Fibroblast of lung (primary cell): ENCODE data around the gene AFF2.

Experiments used
- CTCF ChIP-seq, 2 donors: IDR thresholded peaks in 1 of 2; conservative IDR thresholded peaks in 1 of 2; 1 replicate in 1 of 2; 2 replicates in 1 of 2; pipeline ENCODE4 v1.5.1; 2011 to 2012; ENCODE audit warnings: low read length in 2 of 2, control low read depth in 1 of 2, inconsistent platforms in 1 of 2, low read depth in 1 of 2, mild to moderate bottlenecking in 1 of 2
- EZH2 ChIP-seq: IDR thresholded peaks from 2 replicates; pipeline ENCODE4 v1.5.1; 2012; ENCODE audit warnings: low read length, control low read depth, mild to moderate bottlenecking; ENCODE audit errors: missing control alignments

GRCh38 chrX:148811236-148811635, 310.8 kb downstream of the AFF2 start:
- TF ChIP-seq CTCF (conservative IDR thresholded peaks at IDR 0.05 in 1 of 2, IDR thresholded peaks at IDR 0.05 in 1 of 2; ENCODE audit: low read depth in 1 of 2, low read length in 2 of 2) (no peak), EZH2 (no peak)
